GM21423 (cell line): ENCODE results near the gene NEXN.
"Not testable (repeated sequence)": the region's sequence is repeated elsewhere in the genome, so short reads cannot be mapped to it uniquely, and the experiment has no call there.

ENCODE experiments used
- ATAC-seq: cut with Tn5 transposase; IDR thresholded peaks from one replicate; pipeline ENCODE4 v1.9.1; 2021; ENCODE audit warnings: mild to moderate bottlenecking, moderate library complexity; ENCODE audit not compliant: unreplicated experiment

NEXN gene

DNA sequence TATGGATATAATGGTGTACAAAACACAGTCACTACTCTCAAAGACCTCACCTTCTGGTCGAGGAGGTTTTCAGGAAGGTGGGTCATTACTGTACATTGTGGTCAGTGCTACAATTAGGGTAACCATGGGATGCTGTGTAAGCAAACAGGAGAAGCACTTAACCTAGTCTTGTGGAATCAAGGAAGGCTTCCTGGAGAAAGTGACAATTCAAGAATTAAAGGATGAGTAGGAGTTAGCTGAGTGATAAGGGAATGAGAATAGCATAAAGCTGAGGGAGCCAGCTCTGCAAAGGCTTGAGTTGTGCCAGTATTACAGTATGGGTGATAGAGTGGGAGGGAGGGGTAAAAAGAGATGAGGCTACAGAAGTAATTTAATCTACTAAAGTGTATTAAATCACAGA lies 17.2 kb downstream of the NEXN start:
- ATAC-seq: no peak

- no peak for ATAC-seq
Observed at GRCh38 chr1:77906019-77906545, 17.7 kb downstream of the NEXN start.

GRCh38 chr1:77906624-77907023 lies 18.2 kb downstream of the NEXN start:
- no peak for ATAC-seq

- no peak for ATAC-seq
Observed at GRCh38 chr1:77910116-77910515, 21.7 kb downstream of the NEXN start.

DNA sequence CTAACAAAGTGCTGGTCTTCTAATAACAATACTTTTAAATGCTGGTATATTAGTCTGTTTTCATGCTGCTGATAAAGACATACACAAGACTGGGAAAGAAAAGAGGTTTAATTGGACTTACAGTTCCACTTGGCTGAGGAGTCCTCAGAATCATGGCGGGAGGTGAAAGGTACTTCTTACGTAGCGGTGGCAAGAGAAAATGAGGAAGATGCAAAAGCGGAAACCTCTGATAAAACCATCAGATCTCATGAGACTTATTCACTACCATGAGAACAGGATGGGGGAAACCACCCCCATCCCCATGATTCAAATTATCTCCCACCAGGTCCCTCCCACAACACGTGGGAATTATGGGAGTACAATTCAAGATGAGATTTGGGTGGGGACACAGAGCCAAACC lies 30.5 kb downstream of the NEXN start:
- ATAC-seq: not testable (repeated sequence)

DNA sequence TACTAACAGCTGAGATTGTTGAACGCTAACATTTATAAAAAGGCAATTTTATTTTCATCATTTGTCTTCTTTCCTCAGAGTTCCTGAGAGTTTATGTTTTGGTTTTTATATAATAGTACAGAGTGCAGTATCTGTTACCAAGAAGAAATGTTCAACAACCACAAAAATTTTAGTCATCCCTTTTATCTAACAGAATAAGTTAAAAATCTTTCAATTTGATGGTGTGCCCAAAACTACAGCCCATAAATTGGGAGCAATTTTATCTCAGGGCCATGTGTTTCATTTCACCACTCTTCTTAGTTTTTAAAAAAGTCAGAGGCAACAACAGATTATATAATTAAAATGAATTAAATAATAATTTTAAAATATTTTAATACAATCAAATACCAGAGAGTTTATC lies 37.1 kb downstream of the NEXN start:
- no peak for ATAC-seq

DNA sequence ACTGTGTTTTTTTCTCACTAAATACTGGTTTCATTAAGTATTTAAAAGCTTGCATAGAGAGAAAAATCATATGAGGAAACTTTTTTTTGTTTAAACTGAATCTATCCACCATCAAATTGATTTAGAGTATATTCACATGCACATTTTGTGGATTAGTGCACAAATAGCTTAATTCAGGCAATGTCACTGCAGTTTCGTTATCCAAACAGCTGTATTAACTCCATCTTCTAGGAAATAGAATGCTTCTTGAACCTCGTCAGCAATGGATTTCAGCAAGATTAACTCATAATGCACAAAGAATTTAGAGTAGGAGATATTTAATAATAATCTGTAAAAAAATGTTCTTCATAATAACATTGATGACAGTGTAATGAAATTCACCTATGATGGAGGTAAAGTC lies 37.5 kb downstream of the NEXN start:
- ATAC-seq: no peak

- no peak for ATAC-seq
Observed at GRCh38 chr1:77926561-77927357, 38.3 kb downstream of the NEXN start.

DNA sequence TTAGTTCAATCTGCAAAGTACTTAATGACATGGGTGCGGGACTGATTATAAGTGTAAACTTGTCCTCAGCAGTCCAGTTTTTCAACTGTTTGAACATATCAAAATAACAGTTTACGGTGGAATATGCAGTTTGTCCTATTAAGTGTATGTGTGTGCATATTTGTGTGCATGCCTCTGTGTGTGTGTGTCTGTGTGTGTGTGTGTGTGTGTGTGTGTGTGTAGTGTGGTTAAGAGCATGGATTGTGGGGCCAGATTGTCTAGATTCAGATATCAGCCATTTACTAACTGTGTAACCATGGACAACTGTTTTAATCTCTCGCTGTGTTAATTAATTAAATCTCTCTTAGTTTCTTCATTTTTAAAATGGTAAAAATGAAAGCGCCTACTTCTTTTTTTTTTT lies 39.0 kb downstream of the NEXN start:
- ATAC-seq: no peak

- ATAC-seq: no peak
Observed at GRCh38 chr1:77929806-77930205, 41.4 kb downstream of the NEXN start.

GRCh38 chr1:77938651-77939050 lies 50.2 kb downstream of the NEXN start:
- ATAC-seq: no peak

- ATAC-seq: no peak
Observed at GRCh38 chr1:77940921-77941570, 52.6 kb downstream of the NEXN start.

GRCh38 chr1:77942400-77943140 lies 54.1 kb downstream of the NEXN start:
- no peak for ATAC-seq

GRCh38 chr1:77945345-77945744 lies 56.9 kb downstream of the NEXN start:
- ATAC-seq: no peak

- no peak for ATAC-seq
Observed at GRCh38 chr1:77948841-77949424, 60.5 kb downstream of the NEXN start.

GRCh38 chr1:77950873-77951272 lies 62.4 kb downstream of the NEXN start:
- peak; percentile 69 for ATAC-seq

DNA sequence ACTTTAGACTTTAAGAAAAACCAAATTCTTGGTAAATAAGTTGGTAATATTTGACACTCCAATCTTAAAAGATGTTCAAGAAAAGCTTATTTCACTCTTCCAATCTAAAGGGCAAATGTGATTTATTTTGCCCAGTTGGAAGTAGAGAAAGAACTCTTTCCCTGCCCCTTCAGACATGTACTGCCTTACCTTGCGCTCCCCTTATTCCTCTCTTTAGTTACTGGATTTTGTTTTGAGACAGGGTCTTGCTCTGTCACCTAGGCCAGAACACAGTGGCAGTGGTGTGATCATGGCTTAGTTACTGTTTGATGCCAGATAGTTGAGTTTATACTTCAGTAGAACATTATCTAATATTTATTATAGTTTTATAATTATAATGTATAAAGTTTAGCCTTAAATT lies 62.9 kb downstream of the NEXN start:
- ATAC-seq: no peak

- ATAC-seq: no peak
Observed at GRCh38 chr1:77953907-77954306, 65.5 kb downstream of the NEXN start.

- ATAC-seq: no peak
Observed at GRCh38 chr1:77954521-77954920, 66.1 kb downstream of the NEXN start.

DNA sequence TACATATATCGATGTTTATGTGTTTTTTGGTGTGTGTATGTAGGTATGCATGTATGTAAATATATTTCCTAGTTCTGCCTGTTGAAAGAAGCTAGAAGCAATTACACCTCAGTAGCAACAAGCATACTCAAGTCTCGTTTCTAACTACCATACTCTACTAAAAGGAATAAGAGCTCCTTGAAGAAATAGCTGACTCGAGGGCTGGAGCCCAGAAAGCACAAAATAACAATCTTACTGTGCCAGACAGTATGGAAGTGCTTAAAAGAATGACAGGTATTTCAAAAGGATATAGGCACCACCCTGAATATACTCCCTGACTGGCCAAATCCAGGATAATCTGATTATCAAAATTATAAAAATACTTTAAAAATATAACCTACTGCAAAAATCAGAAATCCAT lies 67.3 kb downstream of the NEXN start:
- no peak for ATAC-seq

DNA sequence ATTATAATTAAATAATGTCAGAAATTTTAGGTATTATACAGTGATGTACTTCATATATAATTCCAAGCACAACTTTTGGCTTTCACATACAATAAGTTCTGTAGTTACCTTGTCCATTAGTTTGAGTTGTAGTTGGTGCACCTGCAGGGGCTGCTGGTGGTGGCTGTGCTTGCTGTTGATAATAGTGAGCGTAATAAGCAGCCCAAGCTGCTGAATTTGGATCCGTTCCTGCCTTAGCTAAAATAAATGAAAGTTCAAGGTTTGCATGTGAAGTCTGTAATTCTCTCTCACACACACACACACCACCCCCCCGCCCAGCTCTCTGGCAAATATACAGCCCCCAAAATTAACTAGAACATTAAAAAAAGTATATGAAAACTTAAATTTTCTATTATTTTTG lies 68.0 kb downstream of the NEXN start:
- no peak for ATAC-seq
